Nephron progenitor cell (in vitro differentiated cells): ENCODE results near the gene ZNHIT1.
A peak's percentile ranks its signal among the peaks of the same experiment; 100 is the strongest.

ENCODE experiments used
- DNase-seq: peaks from one replicate; pipeline ENCODE4 v3.0.0; 2021
- H3K27ac Mint-ChIP-seq: 2 replicates; pipeline ENCODE4 v1.8.0; 2021; ENCODE audit warnings: mild to moderate bottlenecking, moderate library complexity, mixed read lengths
- H3K27me3 Mint-ChIP-seq: 2 replicates; pipeline ENCODE4 v1.8.0; 2021; ENCODE audit warnings: mild to moderate bottlenecking, low read depth, mixed read lengths; ENCODE audit not compliant: poor library complexity
- H3K36me3 Mint-ChIP-seq: 2 replicates; pipeline ENCODE4 v1.8.0; 2021; ENCODE audit warnings: low read depth, mixed read lengths
- H3K4me1 Mint-ChIP-seq: 2 replicates; pipeline ENCODE4 v1.8.0; 2021; ENCODE audit warnings: mixed read lengths
- H3K4me3 Mint-ChIP-seq: 2 replicates; pipeline ENCODE4 v1.8.0; 2021; ENCODE audit warnings: mild to moderate bottlenecking, moderate library complexity, mixed read lengths
- H3K9me3 Mint-ChIP-seq: 2 replicates; pipeline ENCODE4 v1.8.0; 2021; ENCODE audit warnings: mild to moderate bottlenecking, moderate library complexity, mixed read lengths
- CTCF ChIP-seq: fragments of 200-600 bp; sonication (generic); IDR thresholded peaks from 2 replicates; pipeline ENCODE4 v1.5.0; 2021; ENCODE audit warnings: antibody characterized with exemption

The ZNHIT1 gene

GRCh38 chr7:101175664-101176063 is 42.3 kb upstream of the ZNHIT1 start:
- no peaks in the 10 kb centered on the region for H3K36me3 Mint-ChIP-seq
- H3K4me1 Mint-ChIP-seq = peaks cover 34% of the 10 kb centered on the region
- no peak overlapping the region for H3K27ac Mint-ChIP-seq
- DNase-seq = no peak
- no peak for TF ChIP-seq CTCF
- peaks cover 100% of the 10 kb centered on the region for H3K27me3 Mint-ChIP-seq
- no peak overlapping the region for H3K4me3 Mint-ChIP-seq
- peaks cover 2% of the 10 kb centered on the region for H3K9me3 Mint-ChIP-seq

- peaks cover 28% of the 10 kb centered on the region for H3K4me1 Mint-ChIP-seq
- peaks cover 8% of the 10 kb centered on the region for H3K9me3 Mint-ChIP-seq
- peaks cover 100% of the 10 kb centered on the region for H3K27me3 Mint-ChIP-seq
- no peaks in the 10 kb centered on the region for H3K36me3 Mint-ChIP-seq
- TF ChIP-seq CTCF = no peak
- H3K27ac Mint-ChIP-seq = no peak overlapping the region
- no peak for DNase-seq
- H3K4me3 Mint-ChIP-seq = no peak overlapping the region
Measured at GRCh38 chr7:101177644-101178043, 40.3 kb upstream of the ZNHIT1 start.

GRCh38 chr7:101179117-101179516 is 38.8 kb upstream of the ZNHIT1 start:
- no peak for DNase-seq
- Mint-ChIP-seq H3K27me3 (peaks cover 90% of the 10 kb centered on the region), H3K9me3 (peaks cover 10% of the 10 kb centered on the region), H3K4me3 (peak overlapping the region; percentile 75), H3K4me1 (peaks cover 23% of the 10 kb centered on the region), H3K36me3 (no peaks in the 10 kb centered on the region), H3K27ac (no peak overlapping the region)
- TF ChIP-seq CTCF = no peak

GRCh38 chr7:101179713-101180112 is 38.3 kb upstream of the ZNHIT1 start:
- peaks cover 10% of the 10 kb centered on the region for H3K9me3 Mint-ChIP-seq
- peaks cover 21% of the 10 kb centered on the region for H3K4me1 Mint-ChIP-seq
- no peak overlapping the region for H3K27ac Mint-ChIP-seq
- DNase-seq = no peak
- no peak for TF ChIP-seq CTCF
- H3K36me3 Mint-ChIP-seq = no peaks in the 10 kb centered on the region
- peak overlapping the region; percentile 75 for H3K4me3 Mint-ChIP-seq
- H3K27me3 Mint-ChIP-seq = peaks cover 88% of the 10 kb centered on the region

GRCh38 chr7:101180130-101180755 is 37.7 kb upstream of the ZNHIT1 start, which contains the start of gene NAT16:
TSS of gene NAT16 (minus strand) at chr7:101180293. CDS start at chr7:101174807, 5,486 bp downstream.
- DNase-seq = no peak
- Mint-ChIP-seq H3K4me1 (peaks cover 21% of the 10 kb centered on the region), H3K36me3 (no peaks in the 10 kb centered on the region), H3K27me3 (peaks cover 88% of the 10 kb centered on the region), H3K4me3 (peak within 1 kb of the TSS; percentile 75), H3K27ac (no peak within 1 kb of the TSS), H3K9me3 (peaks cover 10% of the 10 kb centered on the region)
- no peak for TF ChIP-seq CTCF

GRCh38 chr7:101185258-101185839 is 32.6 kb upstream of the ZNHIT1 start:
- no peak overlapping the region for H3K27ac Mint-ChIP-seq
- no peak overlapping the region for H3K4me3 Mint-ChIP-seq
- H3K4me1 Mint-ChIP-seq = peaks cover 14% of the 10 kb centered on the region
- DNase-seq = no peak
- TF ChIP-seq CTCF = no peak
- peaks cover 10% of the 10 kb centered on the region for H3K9me3 Mint-ChIP-seq
- H3K36me3 Mint-ChIP-seq = no peaks in the 10 kb centered on the region
- H3K27me3 Mint-ChIP-seq = peaks cover 64% of the 10 kb centered on the region
